Aorta (tissue), 5 donors: Measurements from ENCODE around the gene PI4KA. TPM values are rescaled to one million over a fixed set of nuclear protein-coding genes. Genes with fewer than 3 reads are reported as not detected.

Experiments used
- ATAC-seq: fragments of 200-7000 bp; cut with Tn5 transposase; one replicate; pipeline ENCODE4 v1.9.1; 2022; ENCODE audit warnings: moderate library complexity; ENCODE audit not compliant: low FRiP score
- DNase-seq, 2 donors: peaks; one replicate each; pipeline ENCODE4 v3.0.0-alpha.2; 2020
- H3K27ac ChIP-seq, 2 donors: one replicate each; pipeline ENCODE4 v1.5.1; 2013; ENCODE audit warnings: low read length in 2 of 2, mild to moderate bottlenecking in 2 of 2, moderate library complexity in 2 of 2, control low read depth in 1 of 2, inconsistent platforms in 1 of 2, low read depth in 1 of 2
- H3K27me3 ChIP-seq, 2 donors: one replicate each; pipeline ENCODE4 v1.6.1; 2013; ENCODE audit warnings: control low read depth in 1 of 2, low read length in 1 of 2, mild to moderate bottlenecking in 1 of 2, moderate library complexity in 1 of 2; ENCODE audit not compliant: insufficient read depth in 2 of 2, control insufficient read depth in 1 of 2
- H3K36me3 ChIP-seq, 2 donors: one replicate each; pipeline ENCODE4 v1.6.1; 2013; ENCODE audit warnings: control low read depth in 1 of 2, low read length in 1 of 2, mild to moderate bottlenecking in 1 of 2; ENCODE audit not compliant: insufficient read depth in 2 of 2, control insufficient read depth in 1 of 2
- H3K4me1 ChIP-seq, 2 donors: one replicate each; pipeline ENCODE4 v1.6.1; 2013; ENCODE audit warnings: low read length in 2 of 2, control low read depth in 1 of 2, mild to moderate bottlenecking in 1 of 2, moderate library complexity in 1 of 2; ENCODE audit not compliant: insufficient read depth in 2 of 2, control insufficient read depth in 1 of 2
- H3K4me3 ChIP-seq, 2 donors: one replicate each; pipeline ENCODE4 v1.5.1; 2013; ENCODE audit warnings: low read length in 2 of 2, control low read depth in 1 of 2, mild to moderate bottlenecking in 1 of 2
- H3K9me3 ChIP-seq: one replicate; pipeline ENCODE4 v1.6.1; 2013; ENCODE audit warnings: mild to moderate bottlenecking, low read length; ENCODE audit not compliant: control insufficient read depth
- WGBS, 2 donors: extraction: QIAGEN DNeasy Blood & Tissue Kit; methylation state at CpG; one replicate each; pipeline ENCODE4 v1.1.7; 2013; 5-methylcytosine and 5-hydroxymethylcytosine counted together
- intact Hi-C, 2 donors: fragments of 100-400 bp; cut with DNase I; formaldehyde crosslinking; loops; one replicate each; pipeline versions ENCODE4 v1.14.2 to v1.15.0; 2022
- polyA plus RNA-seq, 2 donors: library from polyadenylated mRNA; stranded (reverse); fragments of 200-250 nt; gene quantifications; one replicate each; pipeline ENCODE4 v1.2.3, GENCODE V29; 2013
- total RNA-seq, 2 donors: library from RNA; stranded (reverse); fragmentation: NEBNext Ultra II Directional; extraction: Animal tissue kit (Norgen Biotek cat#: 25700); gene quantifications; one replicate each; pipeline ENCODE4 v1.2.1, GENCODE V29; 2021
- donor health status: healthy with polysubstance abuse.
- donor health status: Bipolar disorder and iron deficiency.
- donor health status: DM: no; HTN: no; CAD: no.
- donor health status: DM: no; HTN: no; CAD: no.
- donor health status: DM: yes; HTN: yes; CAD: no.

PI4KA gene
- total and polyA plus RNA-seq, 4 donors: 21.9 to 107 (median 74.8) TPM

GRCh38 chr22:20884454-20884853, 25.8 kb upstream of the PI4KA start:
- Histone ChIP-seq H3K9me3 (no peaks in the 10 kb centered on the region), H3K27me3 (no peaks in the 10 kb centered on the region), H3K27ac (no peak overlapping the region), H3K36me3 (peaks cover 0 to 9% of the 10 kb centered on the region in 2 donors), H3K4me3 (no peak overlapping the region), H3K4me1 (no peaks in the 10 kb centered on the region)
- ATAC-seq (no peak), DNase-seq (no peak)
- 73 to 76% methylated on average over 4 of the region's 4 CpGs for WGBS, 2 donors
- intact Hi-C loops: no loop called here

- intact Hi-C loops: no loop called here
- Histone ChIP-seq H3K4me1 (no peaks in the 10 kb centered on the region), H3K27ac (no peak overlapping the region), H3K9me3 (no peaks in the 10 kb centered on the region), H3K27me3 (no peaks in the 10 kb centered on the region), H3K36me3 (peaks cover 0 to 6% of the 10 kb centered on the region in 2 donors), H3K4me3 (no peak overlapping the region)
- 83 to 86% methylated on average over 6 of the region's 6 CpGs for WGBS, 2 donors
- DNase-seq: no peak
- ATAC-seq: no peak
Measured at GRCh38 chr22:20882855-20883254, 24.2 kb upstream of the PI4KA start.

DNA sequence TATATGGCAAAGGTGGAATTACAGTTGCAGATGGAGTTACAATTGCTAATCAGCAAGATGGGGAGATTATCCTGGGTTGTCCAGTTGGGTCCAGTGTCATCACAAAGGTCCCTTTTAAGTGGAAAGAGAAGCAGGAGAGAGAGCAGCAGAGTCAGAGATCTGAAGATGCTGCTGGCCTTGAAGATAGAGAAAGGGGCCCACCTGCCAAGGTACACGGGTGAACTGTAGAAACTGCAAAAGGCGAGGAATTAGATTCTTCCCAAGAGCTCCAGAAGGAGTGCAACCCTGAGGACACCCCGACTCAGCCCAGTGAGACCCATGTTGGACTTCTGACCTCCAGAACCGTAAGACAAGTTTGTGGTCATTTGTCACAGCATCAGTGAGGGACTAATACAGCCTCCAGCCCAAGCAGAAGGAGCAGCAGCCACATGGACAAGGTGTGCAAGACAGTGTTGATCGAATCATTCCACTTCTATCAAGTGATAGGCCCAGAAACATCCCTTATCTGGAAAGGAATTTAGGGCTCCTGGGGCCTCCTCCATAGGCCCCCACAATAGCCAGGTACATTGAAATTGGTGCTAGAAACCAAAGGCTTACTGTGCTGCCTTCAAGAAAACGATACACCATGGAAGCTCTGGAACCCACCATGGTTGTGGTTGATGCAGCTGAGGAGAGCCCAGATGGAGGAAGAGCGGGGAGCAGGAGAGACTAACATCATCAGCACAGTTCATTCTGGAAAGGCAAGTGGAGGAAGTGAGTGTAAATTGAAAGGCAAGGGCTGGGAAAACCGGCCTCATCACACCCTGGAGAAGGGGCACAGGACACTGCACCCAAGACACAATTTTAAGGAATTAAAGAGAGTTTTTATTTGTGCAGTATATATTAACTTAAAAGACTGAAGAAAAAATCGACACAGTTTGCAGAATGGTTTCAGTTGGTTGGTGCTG, 23.5 kb upstream of the PI4KA start:
- intact Hi-C loops: no loop called here
- H3K27ac ChIP-seq: no peak overlapping the region

GRCh38 chr22:20881231-20881630, 22.6 kb upstream of the PI4KA start:
- peaks cover 0 to 7% of the 10 kb centered on the region in 2 donors for H3K36me3 ChIP-seq
- H3K9me3 ChIP-seq: no peaks in the 10 kb centered on the region
- 78 to 84% methylated on average over 5 of the region's 5 CpGs for WGBS, 2 donors
- intact Hi-C loops: no loop called here
- no peak overlapping the region for H3K27ac ChIP-seq
- no peak overlapping the region for H3K4me3 ChIP-seq
- H3K4me1 ChIP-seq: no peaks in the 10 kb centered on the region
- ATAC-seq (no peak), DNase-seq (peak in 1 of 2 donors; percentile 7)
- H3K27me3 ChIP-seq: no peaks in the 10 kb centered on the region

More for the DNA sequence above, 23.5 kb upstream of the PI4KA start:
- Histone ChIP-seq H3K4me1 (no peaks in the 10 kb centered on the region), H3K36me3 (peaks cover 0 to 6% of the 10 kb centered on the region in 2 donors), H3K9me3 (no peaks in the 10 kb centered on the region), H3K27me3 (no peaks in the 10 kb centered on the region), H3K4me3 (no peak overlapping the region)
- ATAC-seq (no peak), DNase-seq (no peak)
- WGBS, 2 donors: 88 to 92% methylated on average over 9 of the region's 9 CpGs

GRCh38 chr22:20877715-20878114, 19.1 kb upstream of the PI4KA start:
- Histone ChIP-seq H3K9me3 (no peaks in the 10 kb centered on the region), H3K4me1 (no peaks in the 10 kb centered on the region), H3K36me3 (peaks cover 0 to 7% of the 10 kb centered on the region in 2 donors), H3K4me3 (no peak overlapping the region), H3K27ac (no peak overlapping the region), H3K27me3 (no peaks in the 10 kb centered on the region)
- intact Hi-C loops: no loop called here
- DNase-seq: no peak
- ATAC-seq: no peak
- WGBS, 2 donors: 97 to 99% methylated on average over 3 of the region's 3 CpGs

- DNase-seq (no peak), ATAC-seq (no peak)
- H3K4me3 ChIP-seq: no peak overlapping the region
- intact Hi-C loops: no loop called here
- H3K9me3 ChIP-seq: no peaks in the 10 kb centered on the region
- no peak overlapping the region for H3K27ac ChIP-seq
- H3K4me1 ChIP-seq: no peaks in the 10 kb centered on the region
- WGBS, 2 donors: 77 to 95% methylated on average over 1 of the region's 1 CpG
- peaks cover 0 to 8% of the 10 kb centered on the region in 2 donors for H3K36me3 ChIP-seq
- no peaks in the 10 kb centered on the region for H3K27me3 ChIP-seq
Measured at GRCh38 chr22:20875296-20875695, 16.7 kb upstream of the PI4KA start.

GRCh38 chr22:20873214-20873613, 14.6 kb upstream of the PI4KA start:
- Histone ChIP-seq H3K4me3 (no peak overlapping the region), H3K9me3 (no peaks in the 10 kb centered on the region), H3K36me3 (peaks cover 0 to 6% of the 10 kb centered on the region in 2 donors), H3K4me1 (no peaks in the 10 kb centered on the region), H3K27me3 (no peaks in the 10 kb centered on the region), H3K27ac (no peak overlapping the region)
- intact Hi-C loops: no loop called here
- DNase-seq (no peak), ATAC-seq (no peak)
- WGBS, 2 donors: 96 to 99% methylated on average over 3 of the region's 3 CpGs

DNA sequence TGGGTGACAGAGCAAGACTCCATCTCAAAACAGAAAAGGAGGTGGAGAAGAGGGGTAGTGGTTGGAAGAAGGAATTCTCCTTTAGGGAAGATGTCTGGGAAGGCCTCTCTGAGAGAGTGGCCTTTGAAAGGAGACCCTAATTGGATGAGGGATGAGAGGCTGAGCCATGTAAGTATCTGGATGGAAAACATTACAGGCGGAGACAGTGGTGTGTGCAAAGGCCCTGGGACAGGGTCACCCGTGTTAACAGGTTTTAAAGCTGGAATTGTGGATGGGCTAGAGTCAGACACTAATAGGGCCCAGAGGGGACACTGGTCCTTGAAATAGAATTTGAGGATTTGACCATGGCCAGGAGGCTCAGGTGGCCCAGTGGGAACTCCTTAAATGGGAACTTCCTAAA, 10.6 kb upstream of the PI4KA start:
- no peak for ATAC-seq
- Histone ChIP-seq H3K36me3 (peaks cover 0 to 1% of the 10 kb centered on the region in 2 donors), H3K4me1 (no peaks in the 10 kb centered on the region), H3K9me3 (no peaks in the 10 kb centered on the region), H3K27me3 (no peaks in the 10 kb centered on the region), H3K27ac (no peak overlapping the region), H3K4me3 (no peak overlapping the region)
- intact Hi-C loops: no loop called here
- 95 to 100% methylated on average over 2 of the region's 2 CpGs for WGBS, 2 donors
- no peak for DNase-seq
